Neural cell (in vitro differentiated cells): ENCODE data around the gene ZNF346.

Experiments used
- CTCF ChIP-seq: fragments of 450-650 bp; IDR thresholded peaks from 2 replicates; pipeline ENCODE4 v1.5.1; 2014; ENCODE audit warnings: antibody characterized with exemption, mild to moderate bottlenecking, moderate library complexity; ENCODE audit not compliant: poor library complexity, severe bottlenecking
- RAD21 ChIP-seq: fragments of 450-650 bp; conservative IDR thresholded peaks from 2 replicates; pipeline ENCODE4 v1.6.1; 2014; ENCODE audit warnings: antibody characterized with exemption, mild to moderate bottlenecking, moderate library complexity
- REST ChIP-seq: IDR thresholded peaks from 2 replicates; pipeline ENCODE4 v1.6.1; 2012; ENCODE audit warnings: borderline replicate concordance

GRCh38 chr5:177091232-177091631, 68.7 kb downstream of the ZNF346 start:
- TF ChIP-seq RAD21: no peak
- TF ChIP-seq CTCF: no peak
- no peak for TF ChIP-seq REST
